ENCODE results near the gene APOLD1.

GRCh38 chr12:12786351-12786705 is 869 bp downstream of the APOLD1 start:
- TF ChIP-seq POLR2AphosphoS5 (IDR thresholded peaks at IDR 0.05; ENCODE audit: low read depth, low read length): no peak
- TF ChIP-seq SIN3A (IDR thresholded peaks at IDR 0.05; ENCODE audit: borderline replicate concordance, insufficient read depth, low read length): no peak
- no peak for TF ChIP-seq TAF1 (IDR thresholded peaks at IDR 0.05; ENCODE audit: borderline replicate concordance, insufficient read depth, low read length)
- no peak for TF ChIP-seq REST (IDR thresholded peaks at IDR 0.05; ENCODE audit: insufficient read depth in 1 of 2, low read depth in 2 of 2, low read length in 2 of 2)
- no peak for TF ChIP-seq FOXP2 (optimal IDR thresholded peaks at IDR 0.05; ENCODE audit: borderline replicate concordance, extremely low read depth, extremely low read length, insufficient read depth)
